HepG2 (cell line): ENCODE measurements around the gene GRK6. TPM values are rescaled to one million over a fixed set of nuclear protein-coding genes. Genes with fewer than 3 reads are reported as not detected.

Experiments
- ADNP ChIP-seq: sonication (generic); formaldehyde crosslinking; IDR thresholded peaks from 2 replicates; pipeline ENCODE4 v1.4.0; 2020; ENCODE audit warnings: missing genetic modification reagents
- ARID3A ChIP-seq: IDR thresholded peaks from 2 replicates; pipeline ENCODE4 v1.6.1; 2012; ENCODE audit warnings: low read depth, low read length, improper control_type of control experiment
- ATF5 ChIP-seq: sonication (generic); formaldehyde crosslinking; IDR thresholded peaks from 2 replicates; pipeline ENCODE4 v1.4.0; 2020; ENCODE audit warnings: mild to moderate bottlenecking, low read depth, missing genetic modification reagents
- ATRX ChIP-seq: sonication (generic); formaldehyde crosslinking; IDR thresholded peaks from 2 replicates; pipeline ENCODE4 v1.4.0; 2020; ENCODE audit warnings: missing genetic modification reagents, borderline replicate concordance
- CREBL2 ChIP-seq: sonication (generic); formaldehyde crosslinking; IDR thresholded peaks from 2 replicates; pipeline ENCODE4 v1.8.1; 2023; ENCODE audit warnings: missing genetic modification reagents, mild to moderate bottlenecking, borderline replicate concordance
- ETV6 ChIP-seq: sonication (generic); formaldehyde crosslinking; conservative IDR thresholded peaks from 2 replicates; pipeline ENCODE4 v1.4.0; 2020; ENCODE audit warnings: missing genetic modification reagents
- FOXA1 ChIP-seq, 2 experiments: fragments of 450-650 bp in 1 of 2; sonication (generic) in 1 of 2; formaldehyde crosslinking in 1 of 2; IDR thresholded peaks; 2 replicates each; pipeline versions ENCODE4 v1.4.0 to v1.6.1; 2016 to 2020; ENCODE audit warnings: missing genetic modification reagents in 1 of 2
- GMEB2 ChIP-seq: IDR thresholded peaks from 2 replicates; pipeline ENCODE4 v1.6.1; 2016; ENCODE audit warnings: missing biosample characterization, missing genetic modification reagents, low read depth
- JUNB ChIP-seq: sonication (generic); formaldehyde crosslinking; IDR thresholded peaks from 2 replicates; pipeline ENCODE4 v1.8.0; 2022; ENCODE audit warnings: missing genetic modification reagents, mild to moderate bottlenecking, borderline replicate concordance
- KLF15 ChIP-seq: sonication (generic); formaldehyde crosslinking; IDR thresholded peaks from 2 replicates; pipeline ENCODE4 v1.8.1; 2023; ENCODE audit warnings: borderline replicate concordance, mild to moderate bottlenecking, inconsistent platforms, missing genetic modification reagents, mixed read lengths
- MED1 ChIP-seq: sonication (generic); formaldehyde crosslinking; IDR thresholded peaks from 2 replicates; pipeline ENCODE4 v1.4.0; 2020; ENCODE audit warnings: missing genetic modification reagents
- POGK ChIP-seq: sonication (generic); formaldehyde crosslinking; conservative IDR thresholded peaks from 2 replicates; pipeline ENCODE4 v1.8.0; 2022; ENCODE audit warnings: mild to moderate bottlenecking, moderate library complexity, missing genetic modification reagents
- RBM39 ChIP-seq: fragments of 200-400 bp; formaldehyde crosslinking; IDR thresholded peaks from one replicate; pipeline ENCODE4 v1.6.1; 2018; ENCODE audit warnings: antibody characterized with exemption, mild to moderate bottlenecking, low read depth, low read length; ENCODE audit not compliant: poor library complexity, severe bottlenecking
- RFX5 ChIP-seq: IDR thresholded peaks from 2 replicates; pipeline ENCODE4 v1.6.1; 2011; ENCODE audit warnings: low read depth, low read length, improper control_type of control experiment
- RNF2 ChIP-seq: fragments of 450-650 bp; conservative IDR thresholded peaks from 2 replicates; pipeline ENCODE4 v1.6.1; 2016; ENCODE audit warnings: low read depth
- SMAD1 ChIP-seq: sonication (generic); formaldehyde crosslinking; IDR thresholded peaks from 2 replicates; pipeline ENCODE4 v1.4.0; 2020; ENCODE audit warnings: missing genetic modification reagents, low read depth, mild to moderate bottlenecking, borderline replicate concordance
- SOX6 ChIP-seq, 2 experiments: fragments of 450-650 bp in 1 of 2; sonication (generic) in 1 of 2; formaldehyde crosslinking in 1 of 2; IDR thresholded peaks; 2 replicates each; pipeline versions ENCODE4 v1.4.0 to v1.6.1; 2017 to 2020; ENCODE audit warnings: antibody characterized with exemption in 1 of 2, mild to moderate bottlenecking in 1 of 2, missing genetic modification reagents in 1 of 2
- ZFP37 ChIP-seq: sonication (generic); formaldehyde crosslinking; IDR thresholded peaks from 2 replicates; pipeline ENCODE4 v1.4.0; 2020; ENCODE audit warnings: missing genetic modification reagents, borderline replicate concordance
- ZNF251 ChIP-seq: sonication (generic); formaldehyde crosslinking; IDR thresholded peaks from 2 replicates; pipeline ENCODE4 v1.9.0; 2021; ENCODE audit warnings: mild to moderate bottlenecking, missing genetic modification reagents
- ZNF263 ChIP-seq: sonication (generic); formaldehyde crosslinking; IDR thresholded peaks from 2 replicates; pipeline ENCODE4 v1.4.0; 2020; ENCODE audit warnings: missing genetic modification reagents
- ZNF367 ChIP-seq: sonication (generic); formaldehyde crosslinking; IDR thresholded peaks from 2 replicates; pipeline ENCODE4 v1.4.0; 2020; ENCODE audit warnings: missing genetic modification reagents, borderline replicate concordance
- polyA plus RNA-seq, 8 experiments: library from polyadenylated mRNA; depleted of rRNA in 3 of 8; stranded (reverse) in 7 of 8; unstranded in 1 of 8; fragments of >200 nt; fragmentation: Illumina TruSeq in 4 of 8; extraction: Trizol in 4 of 8; gene quantifications; 2 replicates each; pipeline versions ENCODE4 v1.2.1 to v1.2.3, GENCODE V29; 2011 to 2016; ENCODE audit warnings: low read depth in 4 of 8, missing spikeins in 1 of 8, mixed read lengths in 1 of 8; ENCODE audit not compliant: insufficient read depth in 1 of 8
- total RNA-seq, 5 experiments: library from RNA; depleted of rRNA; stranded (reverse); fragments of >200 nt; fragmentation: Illumina TruSeq; extraction: Trizol; gene quantifications; 2 replicates each; pipeline ENCODE4 v1.2.3, GENCODE V29; 2016; ENCODE audit warnings: low read depth in 1 of 5

The GRK6 gene
- total and polyA plus RNA-seq, 2 of the 13 experiments (the other 11 are each of a cell fraction or from before 2014, with no cell fraction given), result 13.2 to 19.9 TPM

- TF ChIP-seq SOX6 (IDR thresholded peaks at IDR 0.05) (no peak), SOX6 (CRISPR knock-in tag; IDR thresholded peaks at IDR 0.05) (0 out of 2 replicates have a peak, but pooled peaks have one; percentile 23), JUNB (no peak), ZFP37 (CRISPR knock-in tag) (no peak), MED1 (CRISPR knock-in tag) (0 out of 2 replicates have a peak, but pooled peaks have one; percentile 14), GMEB2 (CRISPR knock-in tag) (no peak), POGK (CRISPR knock-in tag) (no peak), ZNF367 (CRISPR knock-in tag) (no peak), RBM39 (no peak), FOXA1 (IDR thresholded peaks at IDR 0.05) (no peak), FOXA1 (CRISPR knock-in tag; IDR thresholded peaks at IDR 0.05) (peak; percentile 50; the same call in 1 of the 2 replicates), ATF5 (CRISPR knock-in tag) (no peak), ZNF263 (CRISPR knock-in tag) (no peak), KLF15 (CRISPR knock-in tag) (no peak), ADNP (CRISPR knock-in tag) (no peak), ATRX (CRISPR knock-in tag) (no peak), ARID3A (no peak), RFX5 (no peak), CREBL2 (CRISPR knock-in tag) (no peak), SMAD1 (no peak), ETV6 (no peak), ZNF251 (CRISPR knock-in tag) (no peak), RNF2 (no peak)
Observed at GRCh38 chr5:177477701-177478477, 51.4 kb downstream of the GRK6 start (continued).
